CD4-positive, alpha-beta T cell treated with Interleukin-17A for 1 hour (primary cell): ENCODE results near the gene TMEM147.
"Not testable (repeated sequence)": the region's sequence is repeated elsewhere in the genome, so short reads cannot be mapped to it uniquely, and the experiment has no call there.

Source experiments
- DNase-seq: peaks from one replicate; pipeline ENCODE4 v3.0.0-alpha.2; 2020

Gene TMEM147

DNA sequence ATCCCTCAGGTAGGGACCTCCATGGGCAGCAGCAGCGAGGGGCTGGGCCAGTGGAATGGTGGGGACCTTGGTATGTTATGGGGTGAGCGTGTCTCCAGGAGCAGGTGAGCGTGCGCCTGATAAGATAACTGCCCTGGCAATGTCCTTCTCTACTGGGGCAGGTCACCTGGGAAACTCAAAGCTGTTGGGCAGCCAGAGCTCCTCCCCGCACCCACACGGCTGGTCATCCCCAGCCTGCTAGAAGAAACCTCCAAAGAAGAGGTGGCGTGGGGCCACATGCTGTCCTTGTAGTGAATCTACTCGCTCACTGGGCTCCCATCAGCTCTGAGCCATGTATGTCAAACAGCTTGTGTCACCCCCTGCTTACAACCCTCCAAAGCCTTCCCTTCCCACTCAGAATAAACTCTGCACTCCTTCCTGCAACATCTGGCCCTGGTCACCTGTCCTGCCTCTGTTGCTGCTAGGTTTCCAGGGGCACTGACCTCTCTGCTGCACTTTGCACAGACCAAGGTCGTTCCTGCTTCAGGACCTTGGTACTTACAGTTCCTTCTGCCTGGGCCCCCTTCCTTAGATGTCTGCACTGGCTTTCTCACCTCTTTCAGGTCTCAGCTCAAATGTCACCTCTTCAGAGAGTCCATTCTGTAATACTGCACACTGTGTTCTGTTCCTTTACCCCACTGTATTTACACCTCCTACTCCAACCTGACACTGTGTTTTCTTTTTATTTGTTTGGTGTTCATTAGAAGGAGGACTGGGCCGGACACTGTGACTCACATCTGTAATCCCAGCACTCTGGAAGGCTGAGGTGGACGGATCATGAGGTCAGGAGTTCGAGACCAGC, 19.8 kb downstream of the TMEM147 start:
- DNase-seq: no peak

DNA sequence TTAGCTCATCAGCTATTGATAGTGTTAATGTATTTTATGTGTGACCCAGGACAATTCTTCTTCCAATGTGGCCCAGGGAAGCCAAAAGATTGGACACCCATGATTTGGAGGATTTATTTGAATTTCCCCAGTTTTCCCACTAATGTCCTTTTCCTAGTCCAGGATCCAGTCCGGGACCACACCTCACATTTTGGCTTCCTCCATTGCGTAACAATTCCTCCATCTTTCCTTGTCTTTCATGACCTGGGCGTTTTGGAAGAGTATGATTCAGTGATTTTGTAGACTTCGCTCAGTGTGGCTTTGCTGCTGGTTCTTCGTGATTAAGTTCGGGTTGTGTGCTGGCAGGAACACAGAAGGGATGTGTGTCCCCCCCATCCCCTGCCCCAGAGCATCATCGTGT, 21.3 kb downstream of the TMEM147 start:
- no peak for DNase-seq

DNA sequence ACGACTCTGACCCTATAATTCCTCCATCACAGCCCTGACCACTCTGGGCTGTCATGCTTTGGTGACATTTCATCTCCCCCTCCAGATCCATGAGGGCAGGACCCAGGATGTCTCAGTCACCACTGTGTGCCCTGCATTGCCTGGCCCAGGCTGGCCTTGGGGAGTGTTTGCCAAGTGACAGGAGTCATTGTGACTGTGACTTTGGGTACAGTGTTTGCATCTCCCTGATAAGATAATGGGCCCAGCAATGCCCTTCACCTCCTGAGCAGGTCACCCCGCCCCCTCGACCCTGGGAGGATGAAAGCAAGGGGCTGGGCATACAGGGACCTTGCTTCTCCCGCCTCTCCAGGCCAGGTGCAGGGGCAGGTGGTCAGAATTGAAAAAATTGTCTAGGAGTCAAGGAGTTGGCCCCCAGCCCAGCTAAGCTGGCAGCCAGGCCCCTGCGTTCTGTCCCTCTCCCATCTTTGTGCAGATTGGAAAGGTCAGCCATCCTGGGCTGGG, 23.9 kb downstream of the TMEM147 start:
- no peak for DNase-seq

DNA sequence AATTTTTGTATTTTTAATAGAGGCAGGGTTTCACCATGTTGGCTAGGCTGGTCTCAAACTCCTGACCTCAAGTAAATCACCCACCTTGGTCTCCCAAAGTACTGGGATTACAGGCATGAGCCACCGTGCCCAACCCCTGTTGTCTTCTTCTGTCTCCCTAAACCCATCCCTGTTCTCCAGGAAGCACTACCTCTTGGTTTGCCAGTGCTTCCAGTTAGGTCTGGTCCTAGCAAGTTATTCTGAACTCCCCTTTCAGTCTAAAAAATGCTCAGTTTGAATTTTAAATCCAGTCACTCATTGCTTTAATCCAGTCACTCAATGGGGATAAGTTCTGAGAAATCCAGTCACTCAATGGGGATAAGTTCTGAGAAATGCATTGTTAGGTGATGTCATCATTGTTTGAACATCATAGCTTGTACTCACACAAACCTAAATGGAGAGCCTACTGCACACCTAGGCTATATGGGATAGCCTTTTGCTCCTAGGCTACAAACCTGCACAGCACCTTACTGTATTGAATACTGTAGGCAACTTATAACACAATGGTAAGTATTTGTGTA, 26.1 kb downstream of the TMEM147 start:
- DNase-seq: no peak

DNA sequence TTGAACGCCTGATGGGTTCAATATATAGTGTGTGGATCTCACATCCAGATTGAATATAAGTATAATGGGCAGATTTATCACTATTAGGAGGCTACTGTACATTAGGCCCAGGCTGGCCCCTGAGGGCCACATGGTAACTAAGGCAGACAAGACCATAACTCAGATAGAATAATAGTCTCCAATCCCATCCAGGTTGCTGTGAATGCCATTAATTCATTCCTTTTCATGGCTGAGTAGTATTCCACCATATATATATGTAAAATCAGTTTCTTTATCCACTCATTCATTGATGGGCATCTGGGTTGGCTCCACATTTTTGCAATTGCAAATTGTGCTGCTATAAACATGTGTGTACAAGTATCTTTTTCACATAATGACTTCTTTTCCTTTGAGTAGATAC, 32.5 kb downstream of the TMEM147 start:
- DNase-seq: no peak

DNA sequence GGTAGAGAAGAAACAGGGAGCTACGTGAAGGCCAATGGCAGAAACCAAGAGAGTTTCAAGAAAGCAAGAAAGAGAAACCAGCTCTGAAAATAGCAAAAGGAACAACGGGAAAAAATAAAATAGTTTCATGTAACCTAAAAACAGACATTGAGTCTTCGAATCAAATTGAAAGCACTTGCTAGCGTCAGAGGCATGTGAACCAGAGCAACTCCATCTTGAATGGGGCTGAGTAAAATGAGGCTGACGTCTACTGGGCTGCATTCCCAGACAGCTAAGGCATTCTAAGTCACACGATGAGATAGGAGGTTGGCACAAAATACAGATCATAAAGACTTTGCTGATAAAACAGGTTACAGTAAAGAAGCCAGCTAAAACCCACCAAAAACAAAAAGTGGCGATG, 33.3 kb downstream of the TMEM147 start:
- no peak for DNase-seq

DNA sequence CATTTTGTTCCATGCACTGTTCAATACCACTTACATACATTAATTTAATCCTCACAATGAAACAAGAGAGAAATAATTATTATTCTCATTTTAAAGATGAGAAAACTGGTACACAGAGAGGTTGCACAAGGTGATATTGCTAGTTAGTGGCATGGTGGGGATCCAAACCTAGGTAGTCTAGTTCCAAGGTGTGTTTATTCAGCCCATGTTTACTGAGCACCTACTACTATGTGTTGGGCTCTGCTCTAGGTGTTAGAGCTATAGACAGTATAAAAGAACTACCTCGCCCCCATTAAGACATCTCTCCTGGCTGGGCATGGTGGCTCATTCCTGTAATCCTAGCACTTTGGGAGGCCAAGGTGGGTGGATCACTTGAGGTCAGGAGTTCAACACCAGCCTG, 37.3 kb downstream of the TMEM147 start:
- no peak for DNase-seq

DNA sequence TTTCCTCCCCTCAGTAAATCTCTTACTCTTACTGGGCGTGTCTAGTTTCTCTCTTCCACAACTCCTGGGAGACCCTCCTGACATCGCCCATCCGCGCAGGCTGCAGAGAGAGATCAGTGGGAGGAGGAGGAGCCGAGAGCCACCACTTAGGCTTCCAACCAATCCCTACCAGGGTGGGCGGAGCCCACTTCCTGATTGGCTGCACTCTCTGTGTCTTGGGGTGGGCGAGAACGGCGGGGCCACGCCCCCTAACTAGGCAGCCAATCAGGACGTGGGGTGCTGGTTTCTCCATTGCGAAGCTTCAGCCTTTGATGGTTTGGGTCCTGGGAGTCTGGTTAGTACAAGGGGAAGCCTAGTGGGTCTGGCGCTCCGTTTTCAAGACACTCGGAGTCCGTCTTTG, 40.4 kb downstream of the TMEM147 start, which contains the start of gene PMIS2:
Gene PMIS2, plus strand, starts transcription at position 326 of the 400 bp plus-strand sequence. CDS start 87 bp downstream, outside the sequence.
- DNase-seq: no peak

DNA sequence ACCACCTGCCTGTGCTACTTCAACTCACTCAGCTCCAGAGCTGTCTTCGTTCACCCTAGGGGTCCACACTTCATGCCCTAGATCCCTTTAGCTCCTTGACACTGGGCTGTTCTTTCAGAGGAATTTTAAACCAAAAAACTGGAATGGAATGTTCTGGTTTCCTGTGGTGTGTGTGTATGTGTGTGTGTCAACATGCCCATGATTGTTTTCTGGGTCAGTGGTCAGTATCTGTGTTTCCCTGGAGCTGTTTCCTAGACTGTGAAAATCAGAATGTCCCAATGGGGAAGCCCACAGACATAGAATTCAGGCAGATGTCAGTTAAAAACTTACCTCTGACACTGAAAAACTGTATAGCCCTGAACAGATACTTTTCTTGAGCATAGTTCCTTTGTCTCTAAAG, 41.9 kb downstream of the TMEM147 start:
- DNase-seq: no peak

DNA sequence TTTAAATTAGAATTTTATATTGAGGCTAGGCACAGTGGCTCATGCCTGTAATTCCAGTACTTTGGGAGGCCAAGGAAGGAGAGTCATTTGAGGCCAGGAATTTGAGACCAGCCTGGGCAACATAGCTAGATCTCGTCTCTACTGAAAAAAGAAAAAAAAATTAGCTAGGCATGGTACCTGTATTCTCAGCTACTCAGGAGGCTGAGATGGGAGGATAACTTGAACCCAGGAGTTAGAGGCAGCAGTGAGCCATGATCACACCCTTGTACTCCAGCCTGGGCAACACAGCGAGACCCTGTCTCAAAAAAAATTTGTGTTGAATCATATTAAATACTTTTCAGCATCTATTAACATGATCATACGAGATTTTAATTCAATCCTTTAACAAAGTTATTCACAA, 45.4 kb downstream of the TMEM147 start:
- DNase-seq: no peak

DNA sequence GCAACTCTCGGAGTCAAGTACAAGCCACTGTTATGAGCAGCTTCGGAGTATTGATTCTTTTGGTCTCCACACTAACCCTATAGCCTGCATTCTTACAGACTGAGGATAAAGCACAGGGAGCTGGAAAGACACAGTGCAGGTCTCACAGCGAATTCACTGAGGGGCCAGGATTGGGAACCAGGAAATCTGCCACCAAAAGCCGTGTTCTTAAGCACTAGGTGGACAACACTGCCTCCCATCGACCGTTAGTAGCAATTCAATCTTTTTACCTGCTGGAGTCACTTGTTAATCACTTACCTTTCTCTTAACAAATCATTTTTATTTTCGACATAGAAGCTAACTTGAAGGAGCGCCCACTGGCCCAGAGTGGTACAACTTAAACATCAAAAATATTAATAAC, 46.8 kb downstream of the TMEM147 start:
- DNase-seq: peak; percentile 43

DNA sequence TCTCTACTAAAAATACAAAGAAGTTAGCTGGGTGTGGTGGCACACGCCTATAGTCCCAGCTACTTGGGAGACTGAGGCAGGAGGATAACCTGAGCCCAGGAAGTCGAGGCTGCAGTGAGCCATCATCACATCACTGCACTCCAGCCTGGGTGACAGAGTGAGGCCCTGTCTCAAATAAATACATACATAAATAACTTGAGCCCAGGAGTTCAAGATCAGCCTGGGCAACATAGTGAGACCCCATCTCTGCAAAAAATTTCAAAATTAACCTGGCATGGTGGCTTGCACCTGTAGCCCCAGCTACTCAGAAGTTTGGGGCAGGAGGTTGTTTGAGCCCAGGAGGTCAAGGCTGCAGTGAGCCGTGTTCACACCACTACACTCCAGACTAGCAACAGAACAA, 49.6 kb downstream of the TMEM147 start:
- not testable (repeated sequence) for DNase-seq

DNA sequence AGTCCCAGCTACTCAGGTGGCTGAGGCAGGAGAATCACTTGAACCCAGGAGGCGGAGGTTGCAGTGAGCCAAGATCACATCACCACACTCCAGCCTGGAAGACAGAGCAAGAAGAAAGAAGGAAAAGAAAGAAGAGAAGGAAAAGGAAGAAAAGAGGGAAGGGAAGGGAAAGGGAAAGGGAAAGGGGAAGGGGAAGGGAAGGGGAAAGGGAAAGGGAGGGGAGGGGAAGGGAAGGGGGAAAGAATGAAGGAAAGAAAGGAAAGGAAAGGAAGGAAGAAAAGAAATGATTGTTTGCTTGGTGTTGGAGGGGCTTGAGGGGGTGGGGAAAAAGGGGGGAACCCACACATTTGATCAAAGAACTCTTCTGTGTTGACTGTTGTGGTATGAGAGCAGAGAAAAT, 50.5 kb downstream of the TMEM147 start:
- no peak for DNase-seq

DNA sequence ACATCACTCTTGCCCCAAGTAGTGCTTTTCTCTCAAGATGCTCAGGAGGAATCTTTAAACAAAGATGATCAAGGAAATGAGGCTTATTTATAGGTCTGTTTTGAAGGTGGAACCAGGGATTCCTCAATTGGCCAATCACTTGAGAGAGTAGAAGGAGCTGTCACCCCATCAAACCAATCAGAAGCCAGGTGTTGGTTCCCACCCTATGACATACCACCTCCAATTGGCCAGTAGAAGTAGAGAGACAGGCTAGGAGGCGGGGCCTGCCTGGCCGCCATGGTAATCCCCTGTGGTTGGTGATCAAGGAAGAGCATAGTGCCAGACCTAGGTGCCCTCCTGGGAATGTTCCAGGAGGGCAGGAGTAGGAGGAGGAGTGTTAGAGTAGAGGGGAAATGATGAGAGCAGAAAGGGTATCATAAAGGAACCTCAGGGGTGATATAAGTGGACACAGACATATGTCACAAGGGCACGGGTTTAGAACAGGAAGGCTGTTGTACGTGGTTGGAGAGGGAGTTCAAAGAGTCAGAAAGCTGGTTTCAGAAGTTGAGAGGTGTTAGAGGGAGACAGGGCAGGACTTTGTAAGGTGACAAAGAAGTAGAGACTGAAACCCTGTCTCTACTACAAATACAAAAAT, 51.1 kb downstream of the TMEM147 start:
- peak; percentile 9 for DNase-seq
